ENCODE measurements around the gene SMARCA1. TPM values are rescaled to one million over a fixed set of nuclear protein-coding genes. Genes with fewer than 3 reads are reported as not detected.

The SMARCA1 gene
- total and polyA plus RNA-seq, 8 donors = 7.9 to 89.8 (median 29.4) TPM

GRCh38 chrX:129495900-129496299, 27.4 kb downstream of the SMARCA1 start:
- Histone ChIP-seq H3K9me3 (no peaks in the 10 kb centered on the region), H3K27me3 (peaks cover 0 to 4% (median 0%) of the 10 kb centered on the region in 3 donors), H3K27ac (no peak overlapping the region), H3K4me3 (no peak overlapping the region), H3K4me1 (no peaks in the 10 kb centered on the region), H3K36me3 (peaks cover 0 to 34% (median 32%) of the 10 kb centered on the region in 4 donors)
- no peak for TF ChIP-seq EP300 (IDR thresholded peaks at IDR 0.05)
- 77 to 93% (median 91%) methylated on average over 5 of the region's 5 CpGs for WGBS, 5 donors
- DNase-seq = no peak
- intact Hi-C loops (cut with DNase I; ENCODE audit: low total_unique reads) = no loop called here

GRCh38 chrX:129494887-129495286, 28.4 kb downstream of the SMARCA1 start:
- no peak for TF ChIP-seq EP300 (IDR thresholded peaks at IDR 0.05)
- no peak for TF ChIP-seq POLR2A (IDR thresholded peaks at IDR 0.05)
- no peak for TF ChIP-seq POLR2AphosphoS5 (IDR thresholded peaks at IDR 0.05)
- TF ChIP-seq CTCF (IDR thresholded peaks at IDR 0.05) = no peak
- Histone ChIP-seq H3K4me1 (no peaks in the 10 kb centered on the region), H3K27me3 (no peaks in the 10 kb centered on the region), H3K4me3 (no peak overlapping the region), H3K36me3 (peaks cover 0 to 39% (median 32%) of the 10 kb centered on the region in 4 donors), H3K27ac (no peak overlapping the region), H3K9me3 (no peaks in the 10 kb centered on the region)
- WGBS, 5 donors = 64 to 77% (median 66%) methylated on average over 2 of the region's 2 CpGs
- intact Hi-C loops (cut with DNase I; ENCODE audit: low total_unique reads) = no loop called here
- DNase-seq = no peak

DNA sequence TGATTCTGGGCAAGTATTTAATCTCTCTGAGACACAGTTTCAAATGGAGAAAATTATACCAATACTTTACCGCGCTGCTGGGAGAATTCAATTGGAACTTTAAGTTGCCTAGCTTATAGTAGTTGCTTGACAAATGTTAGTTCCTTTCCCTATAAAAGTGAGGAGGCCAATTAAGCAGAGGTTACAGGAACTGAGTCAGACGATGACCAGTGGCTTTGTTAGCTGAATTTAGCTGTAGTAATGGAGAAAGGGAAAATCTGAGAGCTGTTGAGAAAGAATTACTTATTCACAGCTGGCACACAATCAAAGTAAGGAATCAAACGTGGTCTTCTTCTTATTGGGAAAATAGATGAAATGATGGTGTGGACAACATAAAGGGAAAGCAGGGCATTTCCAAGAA, 29.6 kb downstream of the SMARCA1 start:
- DNase-seq = no peak
- Histone ChIP-seq H3K4me1 (no peaks in the 10 kb centered on the region), H3K27me3 (no peaks in the 10 kb centered on the region), H3K9me3 (no peaks in the 10 kb centered on the region), H3K36me3 (peaks cover 0 to 44% (median 34%) of the 10 kb centered on the region in 4 donors), H3K27ac (no peak overlapping the region), H3K4me3 (no peak overlapping the region)
- intact Hi-C loops (cut with DNase I; ENCODE audit: low total_unique reads) = no loop called here
- 58 to 78% (median 70%) methylated on average over 4 of the region's 4 CpGs for WGBS, 5 donors
- TF ChIP-seq POLR2AphosphoS5 (IDR thresholded peaks at IDR 0.05) (no peak), POLR2A (IDR thresholded peaks at IDR 0.05) (no peak), CTCF (IDR thresholded peaks at IDR 0.05) (no peak), EP300 (IDR thresholded peaks at IDR 0.05) (no peak)

- TF ChIP-seq POLR2AphosphoS5 (IDR thresholded peaks at IDR 0.05) (no peak), CTCF (IDR thresholded peaks at IDR 0.05) (no peak), EP300 (IDR thresholded peaks at IDR 0.05) (no peak), POLR2A (IDR thresholded peaks at IDR 0.05) (no peak)
- WGBS, 5 donors = 57 to 91% (median 80%) methylated on average over 2 of the region's 2 CpGs
- H3K27me3 ChIP-seq = no peaks in the 10 kb centered on the region
- H3K36me3 ChIP-seq = peaks cover 0 to 45% (median 25%) of the 10 kb centered on the region in 4 donors
- no peaks in the 10 kb centered on the region for H3K9me3 ChIP-seq
- no peak overlapping the region for H3K27ac ChIP-seq
- no peak for DNase-seq
- H3K4me1 ChIP-seq = no peaks in the 10 kb centered on the region
- H3K4me3 ChIP-seq = no peak overlapping the region
- intact Hi-C loops (cut with DNase I; ENCODE audit: low total_unique reads) = no loop called here
Measured at GRCh38 chrX:129490330-129490729, 33.0 kb downstream of the SMARCA1 start.

DNA sequence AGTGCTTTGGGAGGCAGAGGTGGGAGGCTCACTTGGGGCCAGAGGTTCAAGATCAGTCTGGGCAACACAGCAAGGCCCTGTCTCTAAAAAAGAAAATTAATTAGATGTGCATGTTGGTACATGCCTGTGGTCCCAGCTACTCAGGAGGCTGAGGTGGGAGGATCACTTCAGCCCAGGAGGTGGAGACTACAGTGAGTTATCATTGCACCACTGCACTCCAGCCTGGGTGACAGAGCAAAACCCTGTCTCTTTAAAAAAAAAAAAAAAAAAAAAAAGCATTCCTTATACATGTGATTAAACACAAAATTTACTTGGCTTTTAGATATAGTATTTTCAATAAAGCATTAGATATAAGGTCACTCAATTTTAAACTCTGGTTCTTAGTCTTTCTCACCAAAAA, 34.9 kb downstream of the SMARCA1 start:
- DNase-seq = no peak
- Histone ChIP-seq H3K27me3 (no peaks in the 10 kb centered on the region), H3K4me3 (no peak overlapping the region), H3K9me3 (no peaks in the 10 kb centered on the region), H3K4me1 (no peaks in the 10 kb centered on the region), H3K36me3 (peaks cover 0 to 34% (median 22%) of the 10 kb centered on the region in 4 donors), H3K27ac (no peak overlapping the region)
- intact Hi-C loops (cut with DNase I; ENCODE audit: low total_unique reads) = no loop called here
- TF ChIP-seq POLR2AphosphoS5 (IDR thresholded peaks at IDR 0.05) (no peak), EP300 (IDR thresholded peaks at IDR 0.05) (no peak), CTCF (IDR thresholded peaks at IDR 0.05) (no peak), POLR2A (IDR thresholded peaks at IDR 0.05) (no peak)

Data from stomach (tissue), 9 donors.